Embryonic facial prominence (tissue), 1 donor: ENCODE measurements around the gene MAML2.

Experiments
- DNase-seq: peaks from one replicate; pipeline ENCODE4 v3.0.0-alpha.2; 2016; ENCODE audit errors: extremely low spot score

The MAML2 gene

DNA sequence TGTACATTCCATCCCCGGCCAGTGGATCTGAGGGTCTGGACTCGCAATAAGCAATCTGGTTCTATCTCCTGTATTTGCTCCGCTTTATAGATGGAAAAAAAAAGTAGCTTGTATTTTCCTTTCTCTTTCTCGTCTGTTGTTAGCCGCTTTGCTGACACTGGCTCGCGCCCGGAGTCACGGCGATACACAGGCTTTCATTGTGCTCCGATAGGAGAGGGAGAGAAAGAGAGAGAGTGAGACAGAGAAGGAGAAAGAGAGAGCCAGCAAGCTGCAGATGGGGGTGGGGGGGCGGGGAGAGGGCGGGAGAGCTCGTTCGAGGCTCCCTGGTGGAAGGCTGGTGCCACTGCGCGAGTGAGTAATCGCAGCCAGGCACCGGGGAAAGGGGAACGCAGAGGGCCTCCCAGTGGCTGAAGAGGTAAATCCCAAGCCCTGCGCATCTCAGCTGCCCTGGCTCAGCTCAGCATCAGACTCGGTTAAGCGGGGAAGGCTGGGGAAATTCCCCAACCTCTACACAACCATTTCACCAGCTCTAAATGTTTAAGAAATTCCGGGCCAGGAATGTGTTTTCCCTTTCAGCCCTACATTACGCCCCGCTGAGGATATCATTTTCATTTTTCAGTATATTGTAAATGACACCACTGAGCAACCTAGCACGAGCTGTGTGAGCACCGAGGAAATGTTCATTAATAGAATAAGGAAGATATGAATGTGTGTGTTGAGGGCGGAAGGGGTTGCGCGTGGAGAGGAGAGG lies at the start of gene MAML2:
Gene MAML2, minus strand, starts transcription at position 235 of the 751 bp plus-strand sequence. CDS start 1,300 bp downstream, outside the sequence.
- DNase-seq = peak; percentile 92

DNA sequence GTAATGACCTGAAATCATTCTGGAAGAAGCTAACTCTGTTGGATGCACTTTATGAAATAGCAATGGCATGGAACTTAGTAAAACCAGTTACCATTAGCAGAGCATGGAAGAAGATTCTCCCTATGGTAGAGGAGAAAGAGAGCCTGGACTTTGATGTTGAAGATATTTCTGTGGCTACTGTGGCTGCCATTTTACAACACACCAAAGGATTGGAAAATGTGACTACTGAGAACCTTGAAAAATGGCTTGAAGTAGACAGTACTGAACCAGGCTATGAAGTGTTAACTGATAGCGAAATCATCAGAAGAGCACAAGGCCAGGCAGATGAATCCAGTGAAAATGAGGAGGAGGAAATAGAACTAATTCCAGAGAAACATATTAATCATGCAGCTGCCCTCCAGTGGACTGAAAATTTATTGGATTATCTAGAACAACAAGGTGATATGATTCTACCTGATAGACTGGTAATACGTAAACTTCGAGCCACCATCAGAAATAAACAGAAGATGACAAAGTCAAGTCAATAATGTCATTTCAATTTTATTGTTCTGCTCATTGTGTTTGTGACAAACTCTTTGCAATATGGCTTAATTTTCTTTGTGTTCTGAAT lies 48.8 kb upstream of the MAML2 start:
- DNase-seq = no peak

DNA sequence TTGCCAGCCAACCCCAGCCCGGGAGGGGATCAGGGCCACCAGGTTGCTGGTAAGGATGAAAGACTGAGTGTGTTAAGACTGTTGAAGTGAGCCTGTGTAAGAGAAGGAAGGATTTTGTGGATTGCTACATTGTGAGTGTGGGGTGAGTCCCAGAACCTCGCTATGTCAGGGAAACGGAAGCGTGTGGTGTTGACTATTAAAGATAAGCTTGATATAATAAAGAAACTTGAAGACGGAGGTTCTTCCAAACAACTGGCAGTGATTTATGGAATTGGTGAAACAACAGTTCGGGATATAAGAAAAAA lies 47.4 kb upstream of the MAML2 start:
- DNase-seq = no peak

- DNase-seq = peak; percentile 92
Measured at GRCh38 chr11:96389720-96390487, 46.9 kb upstream of the MAML2 start, which contains the start of the genes CCDC82 and JRKL. CCDC82 (minus strand) TSS chr11:96389912; CDS start chr11:96384747, 5,165 bp downstream. JRKL (plus strand) TSS chr11:96390013; CDS start chr11:96390650, 637 bp downstream.

DNA sequence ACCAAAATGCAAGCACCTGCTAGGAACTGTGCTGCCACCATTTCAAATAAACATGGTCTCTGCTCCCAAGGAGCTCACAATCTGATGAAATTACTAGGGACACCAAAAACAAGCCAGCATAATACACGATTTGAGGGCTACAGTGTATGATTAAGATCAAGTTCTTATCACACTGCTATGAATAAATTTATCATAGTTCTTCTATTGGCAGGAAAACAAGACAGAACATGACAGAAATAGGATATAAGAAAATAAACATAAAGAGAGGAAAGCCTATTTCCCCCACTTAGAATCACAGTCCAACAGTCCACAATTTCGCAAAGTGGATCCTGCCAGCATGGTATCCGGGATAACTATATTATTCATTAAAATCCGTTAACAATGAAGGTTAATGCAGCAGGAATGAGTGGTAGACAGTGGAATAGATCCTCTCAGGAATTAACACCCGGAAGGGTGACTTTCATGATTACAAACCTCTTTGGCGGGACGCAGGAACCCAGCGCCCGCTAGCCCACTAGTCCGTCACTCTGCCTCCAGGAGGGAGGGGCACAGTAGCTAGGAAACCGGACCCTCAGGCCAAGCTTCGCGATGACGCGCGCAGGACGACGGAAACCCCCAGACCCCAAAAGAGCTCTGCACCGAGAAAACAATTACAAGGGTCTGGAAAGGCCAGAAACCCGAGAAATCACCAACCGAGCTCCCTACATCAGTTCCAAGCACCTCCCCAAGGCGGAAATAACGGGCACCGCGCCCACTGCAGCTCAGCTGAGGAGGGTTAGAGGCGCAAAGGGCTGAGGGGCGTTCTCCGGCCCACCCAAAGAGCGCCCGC lies 46.1 kb upstream of the MAML2 start:
- DNase-seq = peak; percentile 57

DNA sequence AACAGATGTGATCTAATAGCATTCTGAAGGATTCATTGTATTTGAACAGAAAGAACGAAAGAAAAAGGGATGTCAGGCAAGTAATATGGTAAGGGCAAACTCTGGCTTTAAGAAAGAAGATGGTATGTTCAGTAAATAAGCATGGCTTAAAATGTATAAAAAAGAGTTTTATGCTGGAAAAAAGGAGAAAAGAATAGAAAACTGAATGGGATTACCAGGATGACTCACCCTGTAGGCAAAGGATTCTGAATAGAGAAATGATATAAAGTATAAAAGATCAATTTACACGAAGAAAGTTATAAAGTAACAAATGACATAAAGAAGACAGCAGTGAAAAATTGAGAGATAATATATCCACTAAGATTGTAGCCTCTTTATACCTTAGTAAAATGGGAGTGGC lies 42.2 kb upstream of the MAML2 start:
- DNase-seq = no peak

DNA sequence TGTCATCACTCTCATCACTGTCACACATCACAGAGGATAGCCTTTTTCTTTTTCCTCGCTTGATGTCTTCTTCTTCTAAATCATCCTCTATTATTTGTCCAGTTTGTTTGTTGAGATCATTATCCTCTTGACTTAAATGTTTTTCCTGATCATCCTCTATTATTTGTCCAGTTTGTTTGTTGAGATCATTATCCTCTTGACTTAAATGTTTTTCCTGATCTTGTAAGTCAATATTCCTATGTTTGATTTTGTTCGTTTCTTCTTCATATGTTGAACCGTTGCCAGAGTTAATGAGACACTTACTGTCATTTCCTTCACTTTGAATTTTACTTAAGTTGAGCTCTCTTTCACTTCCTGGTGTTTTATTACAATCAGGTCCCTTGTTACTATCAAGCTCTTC lies 41.2 kb upstream of the MAML2 start:
- no peak for DNase-seq

DNA sequence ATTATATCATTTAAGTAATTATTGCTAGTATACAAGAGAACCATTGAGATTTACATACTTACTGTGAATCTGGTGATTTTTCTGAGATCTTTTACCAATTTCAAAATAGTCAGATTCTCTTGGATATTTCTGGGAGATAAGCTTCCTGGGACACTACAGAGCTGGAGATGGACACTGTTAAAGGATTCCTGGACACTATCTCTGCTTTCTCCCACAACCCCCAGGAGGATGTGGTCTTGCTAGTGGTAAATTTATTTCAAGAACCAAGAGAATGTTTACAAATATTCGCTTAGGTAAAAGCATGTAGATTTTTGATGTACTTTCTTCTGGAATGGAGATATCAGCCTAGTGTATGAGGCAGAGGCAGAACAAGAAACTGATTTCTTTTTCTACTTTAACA lies 33.8 kb upstream of the MAML2 start:
- no peak for DNase-seq

DNA sequence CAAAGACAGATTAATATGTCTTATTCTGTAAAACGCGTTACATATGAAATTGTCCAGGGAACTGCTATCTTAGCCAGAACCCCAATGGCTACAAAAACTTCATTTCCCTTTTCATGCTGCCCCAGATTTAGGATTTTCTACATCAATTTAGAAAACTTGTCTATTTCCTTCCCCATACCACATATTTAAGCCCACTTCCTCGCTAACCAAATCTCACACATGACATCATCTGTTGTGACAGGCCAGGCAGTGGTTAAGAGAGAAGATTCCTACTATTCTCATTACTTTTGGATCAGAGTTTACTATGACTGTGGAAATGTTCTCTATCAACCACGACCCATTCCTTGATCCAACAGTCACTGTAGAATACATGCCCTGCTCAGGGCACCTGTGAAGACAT lies 30.8 kb upstream of the MAML2 start:
- DNase-seq = no peak

- DNase-seq = no peak
Measured at GRCh38 chr11:96367342-96367741, 24.3 kb upstream of the MAML2 start.

GRCh38 chr11:96366024-96366423 lies 23.0 kb upstream of the MAML2 start:
- DNase-seq = no peak

DNA sequence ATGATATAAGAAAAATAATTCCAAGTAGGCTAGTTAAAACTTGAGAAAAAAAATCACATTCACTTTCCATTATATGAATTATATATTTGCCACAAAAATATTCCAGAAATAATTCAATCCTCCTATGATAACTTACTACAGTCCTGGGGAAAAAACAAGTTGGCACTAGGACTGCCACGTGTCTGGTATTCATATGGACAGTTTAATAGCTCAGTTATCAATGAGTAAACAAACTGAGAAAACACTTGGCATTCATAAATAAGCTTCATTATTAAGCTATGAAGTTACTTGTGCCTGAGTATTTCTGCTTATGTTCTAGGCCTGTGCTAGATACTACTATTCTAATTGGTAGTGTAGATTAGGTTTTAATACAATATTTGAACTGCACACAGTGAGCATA lies 22.5 kb upstream of the MAML2 start:
- DNase-seq = no peak

GRCh38 chr11:96361778-96362177 lies 18.8 kb upstream of the MAML2 start:
- no peak for DNase-seq

GRCh38 chr11:96358321-96358720 lies 15.3 kb upstream of the MAML2 start:
- no peak for DNase-seq

GRCh38 chr11:96357794-96358193 lies 14.8 kb upstream of the MAML2 start:
- no peak for DNase-seq

DNA sequence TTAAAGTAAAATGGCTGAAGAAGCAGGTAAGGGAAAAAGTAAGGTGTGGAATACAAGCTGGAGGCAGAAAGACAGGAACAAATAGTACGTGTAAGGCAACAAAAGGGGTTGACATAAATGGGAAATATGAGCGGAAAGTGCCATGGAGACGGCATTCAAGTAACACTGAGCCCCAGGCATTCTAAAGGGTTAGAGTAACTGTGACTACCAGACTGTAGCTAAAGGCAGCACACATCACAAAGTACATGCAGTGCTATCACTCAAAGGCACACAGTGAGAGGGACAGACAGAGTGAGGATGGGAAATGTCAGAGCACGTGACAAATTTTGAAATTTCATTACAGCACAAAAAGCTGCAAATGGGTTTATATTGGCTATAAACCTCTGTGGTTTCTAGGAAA lies 13.9 kb upstream of the MAML2 start:
- no peak for DNase-seq

- DNase-seq = no peak
Measured at GRCh38 chr11:96342014-96342960, 708 bp downstream of the MAML2 start.

- DNase-seq = peak; percentile 24
Measured at GRCh38 chr11:96341211-96342013, 1.6 kb downstream of the MAML2 start.

DNA sequence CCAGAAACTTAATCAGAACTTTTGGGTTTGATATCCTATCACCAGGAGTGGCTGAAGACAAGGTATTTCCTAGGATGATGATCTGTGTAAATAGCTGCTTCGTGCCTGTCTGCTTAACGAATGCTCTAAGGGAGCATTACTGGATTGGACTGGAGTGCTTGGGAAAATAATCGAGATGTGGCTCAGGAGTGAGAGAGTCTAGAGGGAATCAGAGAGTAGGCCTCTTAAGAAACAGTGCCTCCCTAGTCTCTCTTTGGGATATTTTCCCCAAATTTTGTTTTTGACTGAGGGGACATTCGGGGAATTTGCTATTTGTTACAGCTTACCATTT lies 2.5 kb downstream of the MAML2 start:
- DNase-seq = no peak
